Measurements from ENCODE around the gene SPPL2C. TPM values are rescaled to one million over a fixed set of nuclear protein-coding genes. Genes with fewer than 3 reads are reported as not detected.

The SPPL2C gene
- total and polyA plus RNA-seq, 2 of the 13 experiments (the other 11 are each of a cell fraction or from before 2014, with no cell fraction given): not detected

- in situ Hi-C loops (cut with HindIII; ENCODE audit: extremely low pct_ligation_motif_present, low pct_unique_long_range_greater_than_20kb) (no loop called here), intact Hi-C loops (cut with micrococcal nuclease; ENCODE audit: unreplicated experiment) (no loop called here)
- H3K36me3 ChIP-seq (replicated peaks in 1 of 2; ENCODE audit: control insufficient read depth in 1 of 2, insufficient read depth in 2 of 2, low read length in 2 of 2): no peaks in the 10 kb centered on the region
- no peak overlapping the region for H3K4me2 ChIP-seq (ENCODE audit: low read depth, low read length)
- H4K20me1 ChIP-seq (ENCODE audit: insufficient read depth, low read length): no peaks in the 10 kb centered on the region
- WGBS (ENCODE audit: low lambda C conversion rate): 28% methylated on average over 6 of the region's 6 CpGs
- H3K79me2 ChIP-seq (ENCODE audit: insufficient read depth, low read length): no peaks in the 10 kb centered on the region
- CTCF ChIA-PET (ENCODE audit: low intra/inter-chr PET ratio, low total read pairs): no interaction called here
- POLR2A ChIA-PET: no interaction called here
- no TSS peak for BruUV-seq (replicated peaks)
- no peak overlapping the region for H3K4me3 ChIP-seq (replicated peaks in 1 of 3; ENCODE audit: insufficient read depth in 1 of 3, low read depth in 2 of 3, low read length in 3 of 3)
- TF ChIP-seq ZNF83 (CRISPR knock-in tag; IDR thresholded peaks at IDR 0.05; ENCODE audit: borderline replicate concordance) (no peak), MLX (CRISPR knock-in tag; IDR thresholded peaks at IDR 0.05) (no peak), JUN (CRISPR knock-in tag; IDR thresholded peaks at IDR 0.05) (no peak), ZMYM4 (CRISPR knock-in tag; IDR thresholded peaks at IDR 0.05) (no peak), SIX4 (CRISPR knock-in tag; IDR thresholded peaks at IDR 0.05) (no peak), ZNF687 (CRISPR knock-in tag; IDR thresholded peaks at IDR 0.05) (no peak), MAFF (IDR thresholded peaks at IDR 0.05; ENCODE audit: low read depth, low read length) (no peak)
- H3K27ac ChIP-seq (ENCODE audit: extremely low read length, insufficient read depth, low read length): no peak overlapping the region
- FAIRE-seq (no peak), ATAC-seq (no peak), DNase-seq (ENCODE audit: low spot score) (no peak)
- no peaks in the 10 kb centered on the region for H3K9me3 ChIP-seq (ENCODE audit: low read length)
- H2AFZ ChIP-seq (ENCODE audit: low read length): no peak overlapping the region
- H3K9ac ChIP-seq (ENCODE audit: insufficient read depth, low read depth, low read length): no peak overlapping the region
- peaks cover 23% of the 10 kb centered on the region for H3K4me1 ChIP-seq (ENCODE audit: insufficient read depth, low read length)
- H3K27me3 ChIP-seq (ENCODE audit: control insufficient read depth in 1 of 2, insufficient read depth in 2 of 2, low read length in 2 of 2): peaks cover 14 to 71% of the 10 kb centered on the region in 2 experiments; a peak in 4 of 5 replicates
These were observed 26.6 kb upstream of the SPPL2C start for GRCh38 chr17:45818041-45818440.

Measured in HepG2 (cell line).